Measurements from ENCODE around the gene MDFI.

The MDFI gene

DNA sequence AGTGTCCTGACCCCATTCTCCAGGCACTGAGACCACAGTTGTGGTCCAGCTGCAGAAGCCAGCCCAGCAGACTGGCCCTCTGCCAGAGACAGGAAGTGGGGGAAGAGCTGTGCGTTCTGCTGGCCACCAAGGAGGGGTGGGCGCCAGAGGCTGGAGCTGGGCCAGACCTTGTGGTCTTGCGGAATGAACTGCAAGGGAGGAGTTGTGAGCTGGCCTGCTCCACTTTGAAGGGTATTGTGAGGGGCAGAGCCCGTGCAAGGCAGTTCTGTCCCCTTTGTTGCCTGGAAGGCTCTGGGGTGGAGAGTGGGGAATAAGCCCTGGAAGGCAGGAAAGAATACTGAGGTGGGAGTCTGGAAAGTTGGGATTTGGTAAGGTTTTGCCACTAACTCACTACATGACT is 3.6 kb upstream of the MDFI start:
- DNase-seq (ENCODE audit: low read depth) = peak; percentile 9

- no peak for DNase-seq (ENCODE audit: low read depth)
These were observed 2.9 kb upstream of the MDFI start for GRCh38 chr6:41635365-41635764.

GRCh38 chr6:41636833-41637193 is 1.5 kb upstream of the MDFI start:
- DNase-seq (ENCODE audit: low read depth) = no peak

DNA sequence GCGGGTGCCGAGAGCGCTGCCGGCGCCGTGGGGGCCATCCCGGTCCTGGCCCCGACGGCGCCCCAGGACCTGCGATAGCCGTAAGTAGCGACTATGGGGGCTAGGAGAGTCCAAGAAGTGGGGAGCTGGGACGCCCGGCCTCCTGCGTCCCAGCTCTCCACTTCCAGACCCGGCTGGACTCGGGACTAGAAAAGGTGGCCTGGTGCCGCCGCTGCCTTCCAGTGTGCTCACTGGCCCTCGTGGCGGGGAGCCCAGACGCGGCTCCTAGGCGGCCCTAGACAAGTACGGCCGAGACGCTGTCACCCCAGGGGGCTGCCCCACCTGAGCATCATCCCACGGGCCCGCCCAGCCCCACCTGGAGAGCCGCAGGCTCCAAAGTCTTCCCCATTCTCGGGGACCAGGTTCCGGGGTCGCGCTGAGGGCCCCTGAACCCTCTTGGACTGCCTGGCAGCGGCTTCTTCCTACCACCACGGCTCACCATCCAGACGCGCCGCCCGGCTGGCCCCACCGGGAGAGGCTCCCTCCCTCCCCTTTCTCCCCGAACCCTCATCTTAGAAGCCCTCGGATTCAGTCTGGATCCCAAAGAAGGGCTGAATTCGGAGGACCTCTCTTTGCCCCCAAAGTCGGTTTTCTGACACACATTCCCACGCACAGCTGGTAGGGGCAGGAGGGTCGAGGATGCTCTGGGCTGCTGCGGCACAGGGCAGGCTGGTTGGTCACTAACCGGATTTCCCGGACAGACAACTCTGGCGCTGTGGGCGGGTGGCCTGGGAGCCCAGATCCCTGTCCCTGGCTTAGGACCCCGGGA is 870 bp upstream of the MDFI start:
- no peak for DNase-seq (ENCODE audit: low read depth)

GRCh38 chr6:41638935-41639808 is 904 bp downstream of the MDFI start:
- DNase-seq (ENCODE audit: low read depth) = no peak

DNA sequence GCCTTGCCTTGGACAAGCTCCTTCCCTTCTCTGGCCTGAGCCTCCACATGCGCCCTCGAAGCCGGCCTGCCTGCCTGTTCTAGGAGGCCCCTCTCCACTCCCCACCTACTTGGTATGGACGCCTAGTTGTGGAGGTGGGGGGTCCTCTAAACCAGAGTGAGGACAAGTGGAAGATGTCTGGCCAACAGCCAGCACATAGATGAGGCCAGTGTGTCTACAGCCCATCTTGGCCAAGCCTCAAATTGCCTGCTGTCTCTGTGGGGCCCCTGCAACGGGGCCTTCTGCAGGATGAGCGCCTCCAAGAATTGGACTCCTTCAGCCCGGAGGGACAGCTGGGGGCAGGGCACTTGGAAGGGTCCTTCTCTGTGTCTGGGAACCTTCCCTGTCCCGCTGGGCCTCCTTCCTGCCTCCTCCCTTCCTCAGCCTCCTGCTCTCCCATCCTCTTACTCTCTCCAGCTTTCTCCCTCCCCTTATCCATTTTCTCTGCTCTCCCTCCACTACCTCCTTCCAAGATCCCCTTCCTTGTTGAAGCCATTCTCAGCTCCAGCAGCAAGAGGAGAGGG is 1.6 kb downstream of the MDFI start:
- no peak for DNase-seq (ENCODE audit: low read depth)

GRCh38 chr6:41640426-41640825 is 2.2 kb downstream of the MDFI start:
- DNase-seq (ENCODE audit: low read depth) = no peak

DNA sequence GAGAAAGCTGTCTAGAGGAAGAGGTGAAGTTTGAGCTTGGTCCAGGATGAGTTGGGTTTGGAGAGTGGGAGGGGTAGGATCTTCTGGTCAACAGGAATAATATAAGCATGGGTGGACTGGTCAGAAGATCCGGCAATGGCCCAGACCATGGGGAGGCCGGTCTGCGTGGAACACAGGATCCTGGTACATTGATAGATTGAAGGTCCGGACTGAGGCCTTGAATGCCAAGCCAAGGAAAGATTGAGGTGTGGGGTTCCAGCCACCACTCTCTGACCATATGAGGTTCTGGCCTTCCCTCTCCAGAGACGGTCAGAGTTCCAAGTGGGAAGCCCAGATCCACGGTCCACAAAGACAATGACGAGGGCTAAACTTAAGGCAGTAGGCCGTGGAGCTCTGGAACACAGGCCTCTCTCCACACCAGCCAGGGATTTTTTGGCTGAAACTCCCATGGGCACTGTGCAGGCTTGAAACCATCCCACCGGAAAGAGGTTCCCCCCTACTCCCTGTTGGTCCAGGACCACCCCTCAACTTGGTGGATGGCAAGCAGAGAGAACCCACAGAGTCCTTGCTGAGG is 3.2 kb downstream of the MDFI start:
- DNase-seq (ENCODE audit: low read depth) = no peak

DNA sequence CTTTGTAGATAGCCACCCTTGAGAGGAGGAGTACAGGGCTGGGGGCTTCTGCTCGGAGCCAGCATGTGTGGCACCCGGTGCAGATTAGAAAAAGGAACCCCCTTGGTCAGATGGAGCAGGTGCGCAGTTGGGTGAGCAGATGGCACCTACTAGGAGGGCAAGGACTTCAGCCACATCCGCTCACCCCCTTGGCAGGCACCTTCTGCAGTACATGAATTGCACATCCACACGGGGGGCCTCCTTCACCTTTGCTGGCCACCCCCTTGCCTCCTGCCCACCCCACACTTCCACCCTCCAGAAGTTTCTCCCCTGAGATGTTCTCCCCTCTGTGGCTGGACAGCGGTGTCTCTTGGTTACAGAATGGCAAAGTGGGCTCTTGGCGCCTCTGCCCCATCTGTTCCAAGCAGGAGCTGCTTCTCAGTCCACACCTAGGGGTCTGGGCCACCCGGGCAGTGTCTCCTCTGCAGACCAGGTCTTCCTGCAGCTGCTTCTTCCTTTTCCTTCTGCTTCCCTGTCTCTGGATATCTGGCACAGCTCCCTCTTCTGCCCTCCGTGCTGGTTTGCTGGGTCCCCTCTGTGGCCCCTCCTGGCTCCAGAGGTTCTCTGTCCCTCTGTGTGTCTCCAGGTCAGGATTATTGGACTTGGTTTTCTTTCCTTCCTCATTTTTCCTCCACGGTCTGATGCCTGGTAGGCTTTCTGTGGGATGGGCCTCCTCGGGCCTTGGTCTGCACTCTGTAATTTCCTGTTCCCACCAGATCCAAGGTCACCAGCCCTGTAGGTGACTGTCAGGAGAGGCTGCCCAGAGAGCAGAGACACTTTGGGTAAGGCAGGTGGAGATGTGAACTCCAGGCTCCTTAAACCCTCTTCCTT is 4.1 kb downstream of the MDFI start:
- DNase-seq (ENCODE audit: low read depth) = no peak

DNA sequence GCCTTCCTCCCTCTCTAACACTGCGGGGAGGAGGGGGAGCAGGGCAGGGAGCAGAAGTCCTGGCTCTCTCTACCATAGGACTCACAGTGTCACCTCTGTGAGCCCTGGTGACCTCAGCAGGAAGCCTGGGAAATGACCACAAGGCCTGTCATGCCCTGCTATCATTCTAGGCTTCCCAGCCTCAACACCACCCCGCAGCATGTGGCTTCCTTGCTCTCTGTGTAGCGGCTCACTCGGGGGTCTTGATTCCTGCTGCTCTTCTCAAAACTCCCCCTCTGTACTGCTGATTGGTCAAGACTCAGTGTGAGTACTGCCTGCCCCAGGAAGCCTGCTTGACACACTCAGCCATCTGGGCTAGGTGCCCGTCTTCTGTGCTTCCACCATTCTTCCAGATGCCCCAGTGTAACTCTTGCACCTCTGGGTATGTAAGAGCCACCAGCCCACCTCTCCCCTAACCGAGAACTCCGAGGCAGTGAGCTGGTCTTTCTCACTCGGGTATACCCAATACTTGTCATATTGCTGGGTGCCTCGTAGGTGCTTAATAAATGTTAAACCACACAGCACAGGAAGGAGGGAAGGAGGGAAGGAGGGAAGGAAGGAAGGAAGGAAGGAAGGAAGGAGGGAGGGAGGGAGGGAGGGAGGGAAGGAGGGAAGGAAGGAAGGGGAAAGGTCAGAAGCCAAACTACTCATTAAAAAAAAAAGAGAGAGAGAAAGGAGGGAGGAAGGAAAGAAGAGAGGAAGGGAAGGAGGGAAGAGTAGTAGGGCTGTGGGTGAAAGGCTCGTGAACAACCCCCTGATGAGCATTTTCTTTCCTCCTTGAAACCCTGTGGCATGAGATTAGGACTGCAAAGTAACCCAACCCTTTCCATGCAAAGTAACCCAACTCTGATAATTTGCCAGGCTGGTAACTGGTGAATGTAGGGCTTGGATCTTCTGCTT is 5.0 kb downstream of the MDFI start:
- no peak for DNase-seq (ENCODE audit: low read depth)

GRCh38 chr6:41643899-41644269 is 5.6 kb downstream of the MDFI start:
- no peak for DNase-seq (ENCODE audit: low read depth)

- no peak for DNase-seq (ENCODE audit: low read depth)
These were observed 6.1 kb downstream of the MDFI start for GRCh38 chr6:41644297-41644879.

GRCh38 chr6:41645007-41645618 is 6.8 kb downstream of the MDFI start:
- no peak for DNase-seq (ENCODE audit: low read depth)

DNA sequence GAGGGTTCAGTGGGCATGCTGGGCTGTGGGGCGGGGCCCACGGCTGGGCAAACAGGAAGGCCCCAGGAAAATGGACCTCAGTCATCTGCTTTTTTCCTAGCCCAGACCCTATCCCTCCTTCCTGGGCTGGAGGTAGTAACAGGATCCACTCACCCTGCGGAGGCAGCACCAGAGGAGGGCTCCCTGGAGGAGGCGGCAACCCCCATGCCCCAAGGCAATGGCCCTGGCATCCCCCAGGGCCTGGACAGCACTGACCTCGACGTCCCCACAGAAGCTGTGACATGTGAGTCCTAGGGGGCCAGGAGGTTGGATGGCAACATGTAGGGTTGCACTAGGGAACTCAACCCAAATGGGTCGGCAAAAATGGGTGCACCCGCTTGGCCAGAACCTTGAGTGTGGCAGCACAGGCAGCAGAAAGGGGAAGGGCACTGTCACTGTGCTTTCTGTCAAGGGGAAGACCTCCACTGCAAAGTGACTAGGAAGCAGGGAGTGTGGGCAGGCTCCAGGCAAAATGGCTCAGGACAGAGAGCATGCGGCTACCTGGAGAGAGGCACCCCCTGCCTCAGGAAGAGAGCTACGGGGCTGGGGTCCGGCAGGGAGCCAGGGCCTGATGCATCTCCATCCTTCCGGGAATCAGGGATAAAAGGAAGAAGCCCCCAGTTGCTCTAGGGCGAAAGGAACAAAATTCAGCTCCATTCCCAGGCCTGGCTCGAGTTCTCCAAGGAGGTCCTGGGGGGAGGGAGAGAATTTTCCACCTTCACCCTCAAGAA is 7.9 kb downstream of the MDFI start:
- DNase-seq (ENCODE audit: low read depth) = no peak

- no peak for DNase-seq (ENCODE audit: low read depth)
These were observed 8.8 kb downstream of the MDFI start for GRCh38 chr6:41647061-41647511.

DNA sequence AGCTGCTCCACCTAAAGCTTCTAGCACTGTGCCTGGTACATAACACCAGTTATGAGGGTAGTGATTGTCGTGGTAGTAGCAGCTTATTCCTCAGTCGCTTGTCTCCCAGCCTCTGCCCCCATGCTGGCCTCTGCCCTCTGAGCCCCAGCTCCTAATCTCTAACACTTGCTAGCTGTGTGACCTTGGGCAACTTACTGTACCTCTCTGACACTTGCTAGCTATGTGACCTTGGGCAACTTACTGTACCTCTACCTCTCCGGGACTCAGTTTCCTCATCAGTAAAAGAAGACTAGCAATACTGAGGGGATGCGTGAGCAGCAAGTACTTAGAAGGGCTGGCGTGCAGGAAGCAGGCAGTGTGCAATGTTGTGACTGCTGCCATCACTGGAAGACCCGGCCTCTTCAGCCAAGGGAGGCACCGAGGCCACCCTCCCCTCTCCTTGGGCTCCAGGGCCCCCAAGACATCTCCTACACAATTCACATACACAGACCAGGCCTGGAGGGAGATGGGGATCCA is 9.9 kb downstream of the MDFI start:
- no peak for DNase-seq (ENCODE audit: low read depth)

DNA sequence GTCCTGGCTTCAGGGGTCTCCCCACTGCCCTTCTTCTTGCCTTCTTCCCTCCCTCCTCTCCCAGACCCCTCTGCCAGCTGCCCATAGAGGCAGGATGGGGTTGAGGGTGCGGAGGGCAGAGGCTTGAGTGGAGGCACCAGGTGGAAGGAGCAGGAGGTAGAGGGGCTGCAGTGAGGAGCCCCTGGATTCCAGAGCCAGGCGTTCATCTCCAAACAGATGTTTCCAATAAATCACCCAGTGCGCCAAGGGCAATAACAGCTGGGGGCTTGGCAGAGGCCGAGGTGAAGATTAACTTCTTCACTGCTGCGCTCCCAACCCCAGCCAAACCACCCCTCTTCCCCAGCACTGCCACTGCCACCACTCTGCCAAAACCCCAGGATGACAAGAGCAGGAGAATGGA is 10.7 kb downstream of the MDFI start:
- DNase-seq (ENCODE audit: low read depth) = no peak

DNA sequence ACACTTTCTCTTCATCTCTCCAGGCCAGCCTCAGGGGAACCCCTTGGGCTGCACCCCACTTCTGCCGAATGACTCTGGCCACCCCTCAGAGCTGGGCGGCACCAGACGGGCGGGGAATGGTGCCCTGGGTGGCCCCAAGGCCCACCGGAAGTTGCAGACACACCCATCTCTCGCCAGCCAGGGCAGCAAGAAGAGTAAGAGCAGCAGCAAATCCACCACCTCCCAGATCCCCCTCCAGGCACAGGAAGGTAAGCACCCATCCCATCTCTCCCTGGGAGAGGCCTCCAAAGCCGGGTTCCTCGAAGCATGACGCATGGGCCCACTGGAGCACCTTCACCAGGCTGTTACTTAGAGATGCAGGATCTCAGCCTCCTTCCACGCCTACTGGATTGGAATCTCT is 11.3 kb downstream of the MDFI start:
- no peak for DNase-seq (ENCODE audit: low read depth)

GRCh38 chr6:41650120-41650519 is 11.9 kb downstream of the MDFI start:
- no peak for DNase-seq (ENCODE audit: low read depth)

Data from HS-27A (cell line).